OCI-LY3 (cell line): ENCODE measurements around the gene ATXN2L.

Experiments used
- H2AFZ ChIP-seq: fragments of 200-600, 300-600 bp; shearing (Covaris generic); 2 replicates; pipeline ENCODE4 v1.6.0; 2014; ENCODE audit warnings: antibody characterized with exemption, low read depth, low read length
- H3K27ac ChIP-seq: fragments of 200-600, 300-600 bp; sonication (generic); 2 replicates; pipeline ENCODE4 v1.5.1; 2014; ENCODE audit warnings: mild to moderate bottlenecking, low read length, moderate library complexity, mixed read lengths
- H3K27me3 ChIP-seq: fragments of 200-600, 300-600 bp; sonication (generic); 2 replicates; pipeline ENCODE4 v1.6.1; 2014; ENCODE audit warnings: low read depth, low read length, mixed read lengths
- H3K36me3 ChIP-seq: fragments of 200-600, 300-600 bp; sonication (generic); replicated peaks from 2 replicates; pipeline ENCODE3; 2014; ENCODE audit warnings: low read depth, low read length, mixed read lengths
- H3K4me1 ChIP-seq: fragments of 300-600, 200-600 bp; sonication (generic); 2 replicates; pipeline ENCODE4 v1.6.1; 2014; ENCODE audit warnings: low read length, mixed read lengths
- H3K4me2 ChIP-seq: fragments of 200-600, 300-600 bp; sonication (generic); 2 replicates; pipeline ENCODE4 v1.6.1; 2014; ENCODE audit warnings: low read length, mixed read lengths
- H3K4me3 ChIP-seq: fragments of 300-600, 200-600 bp; sonication (generic); 2 replicates; pipeline ENCODE4 v1.5.1; 2014; ENCODE audit warnings: antibody characterized with exemption, mild to moderate bottlenecking, low read length, moderate library complexity
- H3K79me2 ChIP-seq: fragments of 300-600, 200-600 bp; shearing (Covaris generic); 2 replicates; pipeline ENCODE4 v1.6.1; 2014; ENCODE audit warnings: mild to moderate bottlenecking, low read length, mixed read lengths
- H3K9ac ChIP-seq: fragments of 300-600, 200-600 bp; shearing (Covaris generic); 2 replicates; pipeline ENCODE4 v1.6.0; 2014; ENCODE audit warnings: mild to moderate bottlenecking, low read length, moderate library complexity
- H3K9me3 ChIP-seq: fragments of 200-600, 300-600 bp; shearing (Covaris generic); 2 replicates; pipeline ENCODE4 v1.6.1; 2014; ENCODE audit warnings: low read length, mixed read lengths; ENCODE audit not compliant: insufficient read depth
- H4K20me1 ChIP-seq: fragments of 200-600, 300-600 bp; sonication (generic); 2 replicates; pipeline ENCODE4 v1.6.1; 2016; ENCODE audit warnings: low read length, mixed read lengths; ENCODE audit not compliant: insufficient read depth
- CTCF ChIP-seq: fragments of 200-600, 300-600 bp; sonication (generic); IDR thresholded peaks from 2 replicates; pipeline ENCODE4 v1.5.1; 2014; ENCODE audit warnings: antibody characterized with exemption, low read length, low read depth
- EZH2phosphoT487 ChIP-seq: fragments of 200-600 bp; shearing (Covaris generic); IDR thresholded peaks from 2 replicates; pipeline ENCODE4 v1.6.1; 2018; ENCODE audit warnings: antibody characterized with exemption, mixed run types, low read depth

ATXN2L gene

DNA sequence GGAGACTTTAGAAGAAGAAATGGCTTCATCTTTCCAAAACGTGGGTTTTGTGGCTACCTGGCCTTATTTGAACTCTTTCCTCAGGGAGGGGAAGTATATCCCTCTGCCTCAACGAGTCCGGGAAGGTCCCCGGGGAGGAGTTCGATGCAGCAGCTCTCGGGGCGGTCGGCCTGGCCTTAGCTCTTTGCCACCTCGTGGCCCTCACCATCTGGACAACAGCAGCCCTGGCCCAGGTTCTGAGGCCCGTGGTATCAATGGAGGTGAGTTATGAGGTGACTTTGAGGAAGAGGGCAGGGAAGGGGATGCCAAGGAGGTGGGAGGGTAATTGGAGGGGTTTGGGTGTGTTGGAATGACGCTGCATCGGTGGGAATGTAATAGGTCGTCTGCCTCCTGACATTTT lies 7.7 kb downstream of the ATXN2L start:
- Histone ChIP-seq H4K20me1 (peaks cover 13% of the 10 kb centered on the region), H3K9ac (no peak overlapping the region)

DNA sequence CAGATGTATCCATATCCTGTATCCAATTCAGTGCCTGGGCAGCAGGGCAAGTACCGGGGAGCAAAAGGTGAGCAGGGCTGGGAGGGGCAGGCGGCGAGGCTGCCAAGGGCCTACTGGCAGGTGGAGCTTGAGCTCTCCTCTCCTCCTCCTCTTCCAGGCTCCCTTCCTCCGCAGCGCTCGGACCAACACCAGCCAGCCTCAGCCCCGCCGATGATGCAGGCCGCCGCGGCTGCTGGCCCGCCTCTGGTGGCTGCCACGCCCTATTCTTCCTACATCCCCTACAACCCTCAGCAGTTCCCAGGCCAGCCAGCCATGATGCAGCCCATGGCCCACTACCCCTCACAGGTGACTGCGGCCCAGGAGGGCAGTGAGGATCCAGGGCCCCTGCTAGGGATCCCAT lies 11.6 kb downstream of the ATXN2L start:
- no peak overlapping the region for H3K4me3 ChIP-seq
- no peak overlapping the region for H3K4me2 ChIP-seq
- H2AFZ ChIP-seq: no peak overlapping the region
- no peaks in the 10 kb centered on the region for H3K27me3 ChIP-seq
- H3K4me1 ChIP-seq: no peaks in the 10 kb centered on the region
- no peak overlapping the region for H3K27ac ChIP-seq
- H3K9me3 ChIP-seq: no peaks in the 10 kb centered on the region
- H3K36me3 ChIP-seq: peaks cover 90% of the 10 kb centered on the region
- H3K79me2 ChIP-seq: peaks cover 14% of the 10 kb centered on the region; the same call in 1 of the 2 replicates
- no peak overlapping the region for H3K9ac ChIP-seq
- TF ChIP-seq EZH2phosphoT487 (no peak), CTCF (no peak)
- peaks cover 5% of the 10 kb centered on the region; the same call in 1 of the 2 replicates for H4K20me1 ChIP-seq

More for the DNA sequence above, 7.7 kb downstream of the ATXN2L start:
- Histone ChIP-seq H3K4me3 (no peak overlapping the region), H3K4me2 (no peak overlapping the region), H3K79me2 (peaks cover 52% of the 10 kb centered on the region), H3K36me3 (peaks cover 90% of the 10 kb centered on the region), H3K4me1 (peaks cover 2% of the 10 kb centered on the region), H3K27ac (no peak overlapping the region), H3K9me3 (no peaks in the 10 kb centered on the region), H2AFZ (no peak overlapping the region), H3K27me3 (no peaks in the 10 kb centered on the region)
- TF ChIP-seq CTCF (no peak), EZH2phosphoT487 (no peak)

- Histone ChIP-seq H3K9me3 (no peaks in the 10 kb centered on the region), H3K4me1 (no peaks in the 10 kb centered on the region), H2AFZ (no peak overlapping the region), H3K4me3 (no peak overlapping the region), H4K20me1 (peaks cover 5% of the 10 kb centered on the region; the same call in 1 of the 2 replicates), H3K9ac (no peak overlapping the region), H3K79me2 (peaks cover 8% of the 10 kb centered on the region; the same call in 1 of the 2 replicates), H3K27me3 (no peaks in the 10 kb centered on the region), H3K4me2 (no peak overlapping the region), H3K27ac (no peak overlapping the region), H3K36me3 (peaks cover 82% of the 10 kb centered on the region)
- TF ChIP-seq CTCF (no peak), EZH2phosphoT487 (no peak)
Observed at GRCh38 chr16:28834873-28835863, 12.4 kb downstream of the ATXN2L start.
